ENCODE results near the gene LENG8. TPM values are rescaled to one million over a fixed set of nuclear protein-coding genes. Genes with fewer than 3 reads are reported as not detected.

Gene LENG8
- total and polyA plus RNA-seq, 8 donors = 121 to 213 (median 153) TPM

DNA sequence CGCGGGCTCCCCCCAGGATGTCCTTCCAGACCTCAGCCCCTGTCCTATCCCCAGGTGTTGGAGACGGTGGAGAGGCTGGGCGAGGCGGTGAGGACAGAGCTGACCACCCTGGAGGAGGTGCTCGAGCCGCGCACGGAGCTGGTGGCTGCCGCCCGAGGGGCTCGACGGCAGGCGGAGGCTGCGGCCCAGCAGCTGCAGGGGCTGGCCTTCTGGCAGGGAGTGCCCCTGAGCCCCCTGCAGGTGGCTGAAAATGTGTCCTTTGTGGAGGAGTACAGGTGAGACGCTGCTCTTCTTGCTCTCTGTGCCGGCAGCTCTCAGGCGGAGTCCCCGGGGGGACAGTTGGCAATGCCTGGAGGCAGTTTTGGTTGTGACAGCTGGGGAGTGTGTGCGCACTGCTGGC, 26.9 kb upstream of the LENG8 start:
- no peak for DNase-seq
- intact Hi-C loops (cut with DNase I) = no loop called here
- TF ChIP-seq, protein P1, sequence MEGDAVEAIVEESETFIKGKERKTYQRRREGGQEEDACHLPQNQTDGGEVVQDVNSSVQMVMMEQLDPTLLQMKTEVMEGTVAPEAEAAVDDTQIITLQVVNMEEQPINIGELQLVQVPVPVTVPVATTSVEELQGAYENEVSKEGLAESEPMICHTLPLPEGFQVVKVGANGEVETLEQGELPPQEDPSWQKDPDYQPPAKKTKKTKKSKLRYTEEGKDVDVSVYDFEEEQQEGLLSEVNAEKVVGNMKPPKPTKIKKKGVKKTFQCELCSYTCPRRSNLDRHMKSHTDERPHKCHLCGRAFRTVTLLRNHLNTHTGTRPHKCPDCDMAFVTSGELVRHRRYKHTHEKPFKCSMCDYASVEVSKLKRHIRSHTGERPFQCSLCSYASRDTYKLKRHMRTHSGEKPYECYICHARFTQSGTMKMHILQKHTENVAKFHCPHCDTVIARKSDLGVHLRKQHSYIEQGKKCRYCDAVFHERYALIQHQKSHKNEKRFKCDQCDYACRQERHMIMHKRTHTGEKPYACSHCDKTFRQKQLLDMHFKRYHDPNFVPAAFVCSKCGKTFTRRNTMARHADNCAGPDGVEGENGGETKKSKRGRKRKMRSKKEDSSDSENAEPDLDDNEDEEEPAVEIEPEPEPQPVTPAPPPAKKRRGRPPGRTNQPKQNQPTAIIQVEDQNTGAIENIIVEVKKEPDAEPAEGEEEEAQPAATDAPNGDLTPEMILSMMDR (IDR thresholded peaks at IDR 0.05) = no peak

DNA sequence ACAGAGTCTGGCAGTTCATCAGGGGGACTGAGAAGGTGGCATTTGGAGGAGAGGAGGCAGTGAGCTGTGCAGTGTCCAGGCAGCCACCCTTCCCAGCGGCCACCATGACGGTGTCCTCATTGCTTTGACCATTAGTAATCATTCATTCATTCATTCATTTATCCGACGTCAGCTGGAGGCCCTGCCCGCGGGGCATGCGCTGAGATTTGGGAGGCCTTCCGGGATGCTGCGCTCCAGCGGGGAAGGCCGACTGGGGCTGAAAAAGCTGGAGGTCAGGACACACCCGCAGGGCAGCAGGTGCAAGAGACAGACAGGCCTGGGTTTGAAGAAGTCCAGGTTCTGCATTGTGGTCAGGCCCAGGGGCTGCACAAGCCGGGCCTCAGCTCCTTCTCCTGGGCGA, 24.8 kb upstream of the LENG8 start:
- DNase-seq (no peak), ATAC-seq (no peak)
- intact Hi-C loops (cut with DNase I) = no loop called here
- Histone ChIP-seq H3K27ac (no peak overlapping the region), H3K9me3 (no peaks in the 10 kb centered on the region), H3K4me1 (no peaks in the 10 kb centered on the region), H3K4me3 (no peak overlapping the region), H3K36me3 (no peaks in the 10 kb centered on the region), H3K27me3 (peaks cover 0 to 96% of the 10 kb centered on the region in 2 donors)
- TF ChIP-seq, protein P1 (IDR thresholded peaks at IDR 0.05) = no peak

More for the DNA sequence above, 26.9 kb upstream of the LENG8 start:
- ATAC-seq = no peak
- H3K4me1 ChIP-seq = peaks cover 0 to 13% of the 10 kb centered on the region in 2 donors
- H3K4me3 ChIP-seq = no peak overlapping the region
- H3K9me3 ChIP-seq = no peaks in the 10 kb centered on the region
- no peak overlapping the region for H3K27ac ChIP-seq
- H3K27me3 ChIP-seq = peaks cover 4 to 99% of the 10 kb centered on the region in 2 donors
- H3K36me3 ChIP-seq = no peaks in the 10 kb centered on the region

DNA sequence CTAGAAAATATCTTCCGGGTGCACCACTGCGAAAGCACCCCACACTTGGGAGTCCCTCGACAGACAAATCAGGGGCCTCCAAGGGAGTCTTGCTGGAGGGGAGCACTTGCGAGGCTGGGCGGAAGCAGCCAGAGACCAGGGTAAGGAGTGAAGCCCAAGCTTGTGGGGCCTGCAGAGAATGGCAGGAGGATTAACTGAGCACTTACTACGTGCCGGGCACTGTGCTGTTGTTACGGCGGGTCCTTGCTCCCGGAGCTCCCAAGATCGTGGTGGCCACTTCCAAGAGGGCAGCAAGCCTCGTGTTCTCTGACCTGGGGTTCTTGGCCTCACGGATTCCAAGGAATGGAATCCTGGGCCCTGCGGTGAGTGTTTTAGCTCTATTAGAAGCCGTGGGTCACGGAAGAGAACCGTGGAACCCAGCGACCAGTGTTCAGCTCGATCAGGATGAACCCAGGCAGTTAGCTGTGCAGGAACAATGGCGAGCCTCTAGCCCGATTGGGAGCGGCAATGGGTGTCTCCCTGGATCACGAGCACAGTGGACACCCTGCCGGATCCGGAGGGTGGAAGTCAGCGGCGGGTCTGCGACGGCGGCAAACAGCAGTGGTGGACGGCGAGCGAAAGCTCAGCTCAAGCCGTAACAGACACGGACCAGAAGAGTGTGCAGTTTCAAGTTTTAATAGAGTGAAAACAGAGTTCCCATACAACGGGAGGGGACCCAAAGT, 24.2 kb upstream of the LENG8 start:
- Histone ChIP-seq H3K4me3 (no peak overlapping the region), H3K36me3 (no peaks in the 10 kb centered on the region), H3K4me1 (no peaks in the 10 kb centered on the region), H3K27me3 (peaks cover 0 to 96% of the 10 kb centered on the region in 2 donors), H3K9me3 (no peaks in the 10 kb centered on the region), H3K27ac (no peak overlapping the region)
- intact Hi-C loops (cut with DNase I) = no loop called here
- ATAC-seq (no peak), DNase-seq (no peak)
- TF ChIP-seq, protein P1 (IDR thresholded peaks at IDR 0.05) = no peak

DNA sequence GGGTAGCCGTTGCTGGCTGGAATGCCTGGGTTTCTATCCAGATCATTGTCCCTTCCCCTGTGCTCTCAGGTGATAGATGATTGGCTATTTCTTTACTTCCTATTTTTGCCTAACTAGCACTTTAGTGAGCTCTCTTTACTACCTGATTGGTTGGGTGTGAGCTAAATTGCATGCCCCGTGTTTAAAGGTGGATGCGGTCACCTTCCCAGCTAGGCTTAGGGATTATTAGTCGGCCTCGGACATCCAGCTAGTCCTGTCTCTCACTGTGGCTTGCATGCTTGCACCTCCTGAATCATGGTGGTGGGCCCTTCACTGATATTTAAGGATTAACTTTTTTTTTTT, 23.6 kb upstream of the LENG8 start:
- no peak for ATAC-seq
- H3K36me3 ChIP-seq = no peaks in the 10 kb centered on the region
- peaks cover 0 to 96% of the 10 kb centered on the region in 2 donors for H3K27me3 ChIP-seq
- intact Hi-C loops (cut with DNase I) = no loop called here
- TF ChIP-seq, protein P1 (IDR thresholded peaks at IDR 0.05) = no peak
- H3K4me3 ChIP-seq = no peak overlapping the region
- H3K4me1 ChIP-seq = peaks cover 0 to 1% of the 10 kb centered on the region in 2 donors
- no peak overlapping the region for H3K27ac ChIP-seq
- DNase-seq = no peak
- H3K9me3 ChIP-seq = no peaks in the 10 kb centered on the region

DNA sequence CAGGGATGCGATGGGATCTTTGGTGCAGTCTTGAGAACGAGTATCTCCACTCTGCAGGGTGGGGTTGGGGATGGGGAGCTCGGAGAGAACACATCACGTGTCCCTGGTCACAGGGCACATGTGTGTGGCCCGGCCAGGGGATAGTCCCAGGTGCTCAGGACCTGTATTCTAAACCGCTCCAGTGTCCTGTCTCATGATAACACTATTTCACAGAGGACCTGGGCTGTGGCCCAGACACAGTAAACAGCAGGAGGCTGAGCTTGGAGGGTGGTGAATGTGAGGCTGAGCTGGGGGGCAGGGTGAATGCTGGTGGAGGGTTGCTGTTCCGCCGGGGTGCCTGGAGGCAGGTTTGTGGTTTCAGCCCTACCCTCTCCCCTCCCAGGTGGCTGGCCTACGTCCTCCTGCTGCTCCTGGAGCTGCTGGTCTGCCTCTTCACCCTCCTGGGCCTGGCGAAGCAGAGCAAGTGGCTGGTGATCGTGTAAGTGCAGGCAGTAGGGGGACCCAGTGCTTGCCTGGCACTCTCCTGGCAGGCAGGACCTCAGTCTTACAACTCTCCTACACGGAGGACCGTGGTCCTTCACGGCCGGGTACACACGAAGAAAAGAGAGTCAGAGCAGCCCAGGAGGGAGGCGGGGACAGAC, 22.6 kb upstream of the LENG8 start:
- DNase-seq = no peak
- H3K4me3 ChIP-seq = no peak overlapping the region
- no peaks in the 10 kb centered on the region for H3K9me3 ChIP-seq
- no peak overlapping the region for H3K27ac ChIP-seq
- no peak for ATAC-seq
- peaks cover 0 to 11% of the 10 kb centered on the region in 2 donors for H3K4me1 ChIP-seq
- H3K36me3 ChIP-seq = no peaks in the 10 kb centered on the region
- intact Hi-C loops (cut with DNase I) = no loop called here
- TF ChIP-seq, protein P1 (IDR thresholded peaks at IDR 0.05) = no peak
- H3K27me3 ChIP-seq = peaks cover 0 to 96% of the 10 kb centered on the region in 2 donors
